Frontal cortex (tissue), 4 donors: ENCODE data around the gene JPH4. TPM values are rescaled to one million over a fixed set of nuclear protein-coding genes. Genes with fewer than 3 reads are reported as not detected.
"Not testable (repeated sequence)": the region's sequence is repeated elsewhere in the genome, so short reads cannot be mapped to it uniquely, and the experiment has no call there.

Experiments
- DNase-seq, 2 donors: peaks; one replicate each; pipeline ENCODE4 v3.0.0; 2012; ENCODE audit warnings: low spot score in 2 of 2
- FAIRE-seq: peaks from 2 replicates; lab custom pipeline; 2012; peaks lifted over from hg19 to GRCh38; lab: Jason Lieb, UNC
- total RNA-seq: library from RNA; depleted of rRNA; stranded (reverse); fragments of >200 nt; gene quantifications from one replicate; pipeline ENCODE4 v1.2.3, GENCODE V29; 2014
- donor health status: control.
- donor health status: control.
- donor health status: control.

The JPH4 gene
- total RNA-seq, 1 donor from 2014 or later = 32.2 TPM

DNA sequence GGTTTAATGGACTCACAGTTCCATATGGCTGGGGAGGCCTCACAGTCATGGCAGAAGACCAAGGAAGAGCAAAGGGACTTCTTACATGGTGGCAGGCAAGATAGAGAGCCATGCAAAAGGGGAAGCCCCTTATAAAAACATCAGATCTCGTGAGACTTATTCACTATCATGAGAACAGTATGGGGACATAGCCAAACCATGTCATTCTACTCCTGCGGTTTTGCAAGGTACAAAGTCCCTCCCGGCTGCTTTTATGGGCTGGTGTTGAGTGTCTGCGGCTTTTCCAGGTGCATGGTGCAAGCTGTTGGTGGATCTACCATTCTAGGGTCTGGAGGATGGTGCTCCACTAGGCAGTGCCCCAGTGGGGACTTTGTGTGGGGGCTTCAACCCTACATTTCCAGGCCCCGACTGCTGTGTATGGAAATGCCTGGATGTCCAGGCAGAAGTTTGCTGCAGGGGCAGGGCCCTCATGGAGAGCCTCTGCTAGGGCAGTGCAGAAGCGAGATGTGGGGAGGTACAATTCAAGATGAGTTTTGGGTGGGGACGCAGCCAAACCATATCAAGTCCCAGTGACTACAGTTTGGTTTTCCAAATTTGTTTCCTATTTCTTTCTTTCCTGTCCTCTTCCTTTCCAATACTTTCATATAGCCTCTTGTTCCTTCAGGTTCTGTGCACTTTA, 31.0 kb upstream of the JPH4 start:
- FAIRE-seq, DNase-seq: not testable (repeated sequence)

DNA sequence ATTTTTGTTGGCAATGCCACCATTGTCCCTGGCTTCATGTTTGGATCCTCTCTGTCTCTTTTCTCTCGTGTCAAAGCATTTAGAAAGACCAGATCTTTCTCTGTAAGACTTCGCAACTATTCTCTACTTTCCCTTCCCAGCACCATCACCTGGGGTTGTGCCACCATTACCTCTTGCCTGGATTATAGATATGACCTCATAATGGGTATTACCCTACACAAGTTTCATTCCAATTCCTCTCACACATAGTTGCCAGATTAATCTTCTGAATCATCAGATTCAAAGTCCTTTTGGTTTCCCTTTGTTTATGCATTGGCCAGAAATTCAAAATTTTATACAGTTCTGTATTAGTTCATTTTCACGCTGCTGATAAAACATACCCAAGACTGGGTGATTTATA, 30.4 kb upstream of the JPH4 start:
- FAIRE-seq (no peak), DNase-seq (no peak)

DNA sequence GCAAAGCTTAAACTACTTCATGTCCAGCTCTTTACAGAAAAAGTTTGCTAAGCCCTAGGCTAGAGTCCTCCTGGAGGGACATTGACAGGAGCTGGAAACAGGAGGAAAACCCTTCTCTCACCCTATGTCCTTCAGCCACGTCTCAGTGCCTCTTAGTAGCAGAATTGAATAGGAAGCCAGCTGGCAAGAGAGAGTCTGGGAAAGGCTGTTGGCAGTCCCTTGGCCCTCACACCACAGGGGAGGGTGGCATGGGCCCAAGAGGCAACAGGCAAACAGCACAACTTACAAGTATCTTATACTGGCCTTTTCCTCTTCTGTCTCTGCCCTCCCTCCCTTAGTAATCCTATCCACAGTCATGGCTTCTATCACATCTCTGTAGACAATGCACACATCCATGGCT, 29.9 kb upstream of the JPH4 start:
- no peak for FAIRE-seq
- no peak for DNase-seq

DNA sequence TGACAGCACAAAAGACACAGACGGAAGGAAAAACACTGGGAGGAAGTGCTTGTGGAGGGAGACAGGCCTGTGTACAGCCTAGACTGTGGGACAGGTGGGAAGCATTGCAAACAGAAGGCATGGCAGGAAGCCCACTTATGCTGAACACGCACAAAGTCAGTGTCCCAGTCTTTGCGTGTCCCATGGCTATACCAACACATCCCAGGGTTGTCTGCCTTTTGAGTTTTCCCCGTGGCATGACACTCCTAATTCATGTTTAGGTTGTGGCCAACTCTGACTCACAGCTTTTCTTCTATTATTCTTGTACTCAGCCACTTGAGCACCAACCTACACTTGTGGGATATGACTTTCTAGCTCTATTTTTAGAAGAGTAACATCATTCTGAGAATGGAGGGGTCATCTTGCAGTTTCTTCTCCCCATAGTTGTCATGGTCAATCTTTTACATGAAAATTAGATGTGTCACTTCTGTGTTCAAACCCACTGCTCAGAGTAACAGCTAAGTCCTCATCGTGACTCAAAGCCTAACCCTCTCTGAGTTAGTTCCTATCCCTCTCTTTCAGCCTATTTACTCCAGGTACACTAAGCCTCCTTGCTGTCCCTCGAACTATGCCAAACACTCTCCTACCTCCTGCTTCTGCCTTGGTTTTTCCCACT, 27.5 kb upstream of the JPH4 start:
- DNase-seq (no peak), FAIRE-seq (no peak)

DNA sequence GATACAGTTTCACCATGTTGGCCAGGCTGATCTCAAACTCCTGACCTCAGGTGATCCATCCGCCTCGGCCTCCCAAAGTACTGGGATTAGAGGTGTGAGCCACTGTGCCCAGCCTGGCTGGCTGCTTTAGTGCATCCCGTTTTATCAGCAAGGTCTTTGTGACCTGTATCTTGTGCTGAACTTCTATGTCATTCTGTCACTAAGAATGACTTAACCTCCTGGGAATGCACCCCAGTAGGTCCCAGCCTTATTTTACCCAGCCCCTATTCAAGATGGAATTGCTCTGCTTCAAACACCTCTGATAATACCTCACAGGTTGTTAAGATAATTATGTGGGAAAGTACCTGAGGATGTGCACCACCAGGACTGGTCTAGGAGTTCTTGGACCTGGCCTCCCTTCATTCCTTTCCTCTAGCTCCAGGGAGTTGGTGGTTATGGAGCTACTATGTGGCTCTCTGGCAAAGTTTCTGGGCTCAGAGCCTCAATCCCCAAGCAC, 26.1 kb upstream of the JPH4 start:
- FAIRE-seq = no peak
- DNase-seq = no peak

DNA sequence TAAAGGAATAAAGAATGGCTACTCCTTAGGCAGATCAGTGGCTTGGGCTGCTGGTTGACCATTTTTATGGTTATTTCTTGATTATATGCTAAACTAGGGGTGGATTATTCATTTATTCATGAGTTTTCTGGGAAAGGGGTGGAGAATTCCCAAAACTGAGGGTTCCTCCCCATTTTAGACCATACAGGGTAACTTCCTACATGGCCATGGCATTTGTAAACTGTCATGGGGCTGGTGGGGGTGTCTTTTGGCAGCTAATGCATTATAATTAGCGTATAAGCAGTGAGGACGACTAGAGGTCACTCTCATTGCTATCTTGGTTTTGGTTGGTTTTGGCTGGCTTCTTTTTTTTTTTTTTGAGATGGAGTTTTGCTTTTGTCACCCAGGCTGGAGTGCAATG, 25.6 kb upstream of the JPH4 start:
- FAIRE-seq (no peak), DNase-seq (no peak)

DNA sequence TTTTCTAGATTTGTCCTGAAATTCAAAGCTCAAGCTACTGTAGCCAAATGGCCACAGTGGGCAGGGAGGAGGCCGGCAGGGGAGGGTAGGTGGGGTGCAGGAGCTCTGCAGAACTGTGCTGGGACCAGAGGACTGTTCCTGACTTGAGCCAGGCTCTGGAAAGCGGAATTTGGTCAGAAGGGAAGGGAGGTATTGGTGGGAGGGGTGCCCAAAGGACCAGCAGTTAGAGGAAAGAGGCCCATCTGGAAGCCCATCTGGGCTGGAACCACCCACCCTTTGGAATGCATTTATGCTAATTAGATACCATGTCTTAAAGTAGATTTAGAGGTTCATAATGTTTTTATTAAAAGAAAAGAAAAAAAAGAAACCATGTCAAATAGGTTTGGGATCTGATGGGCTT, 24.5 kb upstream of the JPH4 start:
- DNase-seq = no peak
- FAIRE-seq = no peak

DNA sequence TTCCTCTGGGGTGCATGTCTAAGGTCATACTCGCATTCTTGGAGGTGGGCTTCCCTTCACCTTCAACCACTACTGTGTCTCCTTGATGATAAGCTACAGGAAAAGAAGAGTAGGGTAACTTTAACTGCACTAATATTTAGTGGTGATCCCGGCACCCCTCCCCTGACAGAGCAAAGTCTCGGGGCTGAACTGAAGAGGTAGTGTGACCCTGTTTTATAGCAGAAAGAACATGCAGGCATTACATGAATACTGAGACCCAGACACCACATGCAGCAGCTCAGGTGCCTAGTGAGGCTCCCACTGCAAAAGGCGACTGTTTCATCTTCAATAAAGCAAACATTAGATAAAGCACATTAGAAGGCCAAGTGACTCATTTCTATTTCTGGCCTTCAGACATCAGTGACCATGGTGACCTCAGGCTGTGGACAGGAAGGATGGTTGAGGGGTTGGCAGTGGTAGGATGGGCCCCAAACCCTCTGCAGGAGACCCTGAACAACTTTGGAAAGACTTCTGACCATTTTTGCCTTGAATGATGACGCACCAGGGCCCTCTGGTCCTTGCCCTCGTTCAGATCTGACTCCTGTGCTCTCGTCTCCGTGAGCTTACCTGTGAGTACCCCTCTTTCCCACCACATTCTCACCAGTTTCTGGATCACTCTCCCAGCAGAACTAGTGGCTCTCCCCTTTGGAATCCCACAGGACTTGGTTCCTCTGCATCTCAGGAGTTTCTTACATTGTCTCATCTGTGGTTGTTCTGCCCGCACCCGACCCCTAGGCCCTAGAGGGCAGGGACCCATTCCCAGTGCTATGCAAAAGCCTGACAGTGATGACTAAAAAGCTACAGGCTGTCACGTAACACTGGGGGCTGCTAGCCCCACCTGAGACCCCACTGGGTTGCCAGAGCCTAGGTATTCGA, 23.8 kb upstream of the JPH4 start:
- no peak for DNase-seq
- no peak for FAIRE-seq

DNA sequence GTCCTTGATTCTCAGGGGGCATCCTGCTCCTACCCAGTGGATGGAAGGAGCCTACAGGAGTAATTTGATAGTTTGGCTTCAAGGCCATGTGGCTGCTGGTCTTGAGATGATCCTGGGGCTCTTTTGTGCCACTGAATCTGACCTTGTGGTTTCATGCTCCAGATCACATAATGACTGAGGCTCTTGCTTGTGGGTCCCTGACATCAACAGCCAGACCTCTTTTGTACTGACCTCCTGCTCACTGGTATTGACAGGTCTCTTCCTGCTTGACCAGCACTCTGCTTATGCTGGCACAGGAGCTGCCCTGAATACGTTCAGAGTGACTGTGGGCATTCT, 23.2 kb upstream of the JPH4 start:
- no peak for DNase-seq

DNA sequence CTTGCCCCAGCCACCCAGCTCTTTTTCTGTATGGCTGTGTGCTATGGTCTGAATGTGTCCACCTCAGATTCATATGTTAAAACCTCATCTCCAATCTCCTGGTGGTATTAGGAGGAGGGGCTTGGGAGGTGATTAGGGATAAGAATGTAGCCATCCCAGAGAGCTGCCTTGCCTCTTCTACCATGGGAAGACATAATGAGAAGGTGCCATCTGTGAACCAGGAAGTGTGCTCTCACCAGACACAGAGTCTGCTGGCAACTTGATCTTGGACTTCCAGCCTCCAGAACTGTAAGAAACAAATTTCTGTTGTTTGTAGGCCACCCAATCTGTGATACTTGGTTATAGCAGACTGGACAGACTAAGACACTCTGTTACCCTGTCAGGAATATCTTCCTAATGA, 22.8 kb upstream of the JPH4 start:
- DNase-seq (no peak), FAIRE-seq (no peak)

More for the DNA sequence above, 23.2 kb upstream of the JPH4 start:
- FAIRE-seq = no peak

DNA sequence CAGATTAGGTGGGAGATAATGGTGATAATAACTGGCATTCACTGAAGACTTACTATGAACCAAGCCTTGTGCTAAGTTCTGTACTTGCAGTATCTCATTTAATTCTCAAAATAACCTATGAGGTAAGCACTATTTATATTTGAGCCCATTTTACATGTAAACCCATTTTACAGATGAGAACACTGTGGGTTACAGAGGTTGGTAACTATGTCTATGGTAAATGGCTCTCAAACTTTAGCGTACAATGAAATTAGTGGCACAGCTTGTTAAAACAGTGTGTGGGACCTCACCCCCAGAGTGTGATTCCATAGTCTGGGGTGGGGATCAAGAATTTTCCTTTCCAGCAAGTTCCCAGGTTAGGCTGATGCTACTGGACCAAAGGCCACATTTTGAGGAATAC, 22.2 kb upstream of the JPH4 start:
- DNase-seq = no peak
- FAIRE-seq = no peak

DNA sequence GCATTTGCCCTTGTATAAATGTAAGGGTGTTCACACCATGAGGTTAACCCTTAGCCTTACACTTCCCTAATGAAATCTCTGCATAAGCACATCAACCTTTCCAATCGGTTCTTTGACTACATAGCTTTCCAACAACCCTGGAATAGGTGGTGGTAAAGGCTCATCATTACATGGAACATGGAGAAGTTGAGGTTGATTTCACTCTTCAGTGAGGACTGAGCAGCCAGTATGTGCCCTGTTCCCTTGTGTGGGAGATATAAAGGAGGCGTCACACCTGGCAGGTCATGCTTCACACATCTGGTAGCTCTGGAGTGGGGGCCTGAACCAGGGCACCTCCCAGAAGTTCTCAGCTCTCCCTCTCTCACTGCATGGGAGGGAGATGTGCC, 21.7 kb upstream of the JPH4 start:
- FAIRE-seq (no peak), DNase-seq (no peak)

DNA sequence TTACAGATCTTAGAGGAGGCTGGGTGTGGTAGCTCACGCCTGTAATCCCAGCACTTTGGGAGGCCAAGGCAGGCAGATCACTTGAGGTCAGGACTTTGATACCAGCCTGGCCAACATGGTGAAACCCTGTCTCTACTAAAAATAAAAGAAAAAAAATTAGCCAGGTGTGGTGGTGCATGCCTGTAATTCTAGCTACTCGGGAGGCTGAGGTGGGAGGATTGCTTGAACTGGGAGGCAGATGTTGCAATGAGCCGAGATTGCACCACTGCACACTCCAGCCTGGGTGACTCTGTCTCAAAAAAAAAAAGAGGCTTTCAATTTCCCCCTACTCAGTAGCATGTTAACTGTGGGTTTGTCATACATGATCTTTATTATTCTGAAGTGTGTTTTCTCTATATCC, 15.6 kb upstream of the JPH4 start:
- not testable (repeated sequence) for DNase-seq, FAIRE-seq

DNA sequence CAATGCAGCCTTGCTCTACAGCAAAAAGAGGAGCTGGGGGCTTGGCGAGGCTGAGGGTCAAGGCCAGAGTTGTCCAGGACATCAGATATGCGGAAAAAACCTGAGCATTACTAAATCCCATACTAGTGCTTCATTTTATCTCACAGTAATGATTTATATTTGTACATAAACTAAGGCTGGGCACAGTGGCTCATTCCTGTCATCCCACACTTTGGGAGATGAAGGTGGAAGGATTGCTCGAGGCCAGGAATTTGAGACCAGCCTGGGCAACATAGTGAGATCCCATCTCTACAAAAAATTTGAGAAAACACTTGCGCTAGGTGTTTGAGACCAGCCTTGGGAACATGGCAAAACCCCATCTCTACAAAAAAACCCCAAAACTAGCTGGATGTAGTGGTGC, 11.6 kb upstream of the JPH4 start:
- FAIRE-seq (no peak), DNase-seq (no peak)

DNA sequence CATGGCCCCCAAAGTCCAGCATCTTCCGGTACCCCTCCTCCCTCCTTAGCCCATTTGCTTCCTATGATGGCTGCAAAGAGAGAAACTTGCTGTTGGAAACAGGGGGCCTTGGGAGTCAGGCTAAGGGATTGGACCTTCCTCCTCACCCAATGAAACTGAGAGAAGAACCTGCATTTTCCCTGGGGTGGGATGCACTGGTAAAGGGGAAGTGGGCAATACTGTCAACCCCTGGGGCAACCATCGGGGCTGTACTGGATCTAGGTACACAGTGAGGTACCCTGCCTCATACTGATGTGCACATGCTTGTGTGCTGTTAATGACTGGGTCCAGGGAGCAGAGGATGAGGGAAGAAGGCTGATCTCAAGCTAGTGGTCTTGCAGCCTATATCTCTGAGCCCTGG, 11.0 kb upstream of the JPH4 start:
- FAIRE-seq = no peak
- no peak for DNase-seq

DNA sequence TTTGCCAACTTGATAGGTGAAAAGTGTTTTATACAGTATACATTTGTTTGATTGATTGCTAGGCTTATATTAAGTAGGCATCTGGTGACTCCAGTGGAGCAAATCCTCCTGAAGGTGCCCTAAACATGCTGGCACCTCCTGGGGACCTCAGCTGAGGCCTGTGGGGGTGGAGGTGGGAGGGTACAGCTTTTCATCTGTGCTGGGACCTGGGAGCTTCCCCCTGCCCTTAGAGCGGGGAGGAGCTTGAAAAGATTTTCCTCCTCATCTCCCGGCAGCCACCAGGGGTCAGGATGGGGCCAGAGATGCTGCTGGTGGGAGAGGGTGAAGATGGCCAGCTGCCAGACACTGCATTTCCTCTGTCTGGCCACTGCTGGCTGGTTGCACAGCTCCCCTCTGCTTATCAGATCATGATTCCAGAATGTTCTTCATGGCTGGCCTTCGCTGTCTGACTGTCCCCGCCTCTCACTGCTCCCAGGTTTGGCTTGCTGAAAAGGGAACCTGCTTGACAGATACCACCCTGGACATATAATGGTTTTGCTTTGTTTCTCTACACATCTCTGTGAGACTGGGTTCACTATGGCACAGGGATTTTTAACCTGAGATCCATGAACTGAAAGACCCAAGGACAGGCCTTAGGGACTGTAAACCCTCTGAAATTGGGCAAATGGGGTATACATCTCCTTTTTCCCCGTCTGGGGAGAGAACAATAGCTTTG, 10.5 kb upstream of the JPH4 start:
- DNase-seq (peak; percentile 78 to 88), FAIRE-seq (no peak)

DNA sequence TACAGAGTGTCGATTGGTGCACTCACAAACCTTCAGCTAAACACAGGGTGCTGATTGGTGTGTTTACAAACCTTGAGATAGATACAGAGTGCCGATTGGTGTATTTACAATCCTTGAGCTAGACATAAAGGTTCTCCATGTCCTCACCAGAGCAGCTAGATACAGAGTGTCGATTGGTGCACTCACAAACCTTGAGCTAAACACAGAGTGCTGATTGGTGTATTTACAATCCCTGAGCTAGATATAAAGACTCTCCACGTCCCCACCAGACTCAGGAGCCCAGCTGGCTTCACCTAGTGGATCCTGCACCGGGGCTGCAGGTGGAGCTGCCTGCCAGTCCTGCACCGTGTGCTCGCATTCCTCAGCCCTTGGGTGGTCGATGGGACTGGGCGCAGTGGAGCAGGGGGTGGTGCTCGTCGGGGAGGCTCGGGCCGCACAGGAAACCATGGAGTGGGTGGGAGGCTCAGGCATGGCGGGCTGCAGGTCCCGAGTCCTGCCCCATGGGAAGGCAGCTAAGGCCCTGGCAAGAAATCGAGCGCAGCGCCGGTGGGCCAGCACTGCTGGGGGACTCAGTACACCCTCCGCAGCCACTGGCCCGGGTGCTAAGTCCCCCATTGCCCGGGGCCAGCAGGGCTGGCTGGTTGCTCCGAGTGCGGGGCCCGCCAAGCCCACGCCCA, 6.1 kb upstream of the JPH4 start:
- DNase-seq, FAIRE-seq: not testable (repeated sequence)

DNA sequence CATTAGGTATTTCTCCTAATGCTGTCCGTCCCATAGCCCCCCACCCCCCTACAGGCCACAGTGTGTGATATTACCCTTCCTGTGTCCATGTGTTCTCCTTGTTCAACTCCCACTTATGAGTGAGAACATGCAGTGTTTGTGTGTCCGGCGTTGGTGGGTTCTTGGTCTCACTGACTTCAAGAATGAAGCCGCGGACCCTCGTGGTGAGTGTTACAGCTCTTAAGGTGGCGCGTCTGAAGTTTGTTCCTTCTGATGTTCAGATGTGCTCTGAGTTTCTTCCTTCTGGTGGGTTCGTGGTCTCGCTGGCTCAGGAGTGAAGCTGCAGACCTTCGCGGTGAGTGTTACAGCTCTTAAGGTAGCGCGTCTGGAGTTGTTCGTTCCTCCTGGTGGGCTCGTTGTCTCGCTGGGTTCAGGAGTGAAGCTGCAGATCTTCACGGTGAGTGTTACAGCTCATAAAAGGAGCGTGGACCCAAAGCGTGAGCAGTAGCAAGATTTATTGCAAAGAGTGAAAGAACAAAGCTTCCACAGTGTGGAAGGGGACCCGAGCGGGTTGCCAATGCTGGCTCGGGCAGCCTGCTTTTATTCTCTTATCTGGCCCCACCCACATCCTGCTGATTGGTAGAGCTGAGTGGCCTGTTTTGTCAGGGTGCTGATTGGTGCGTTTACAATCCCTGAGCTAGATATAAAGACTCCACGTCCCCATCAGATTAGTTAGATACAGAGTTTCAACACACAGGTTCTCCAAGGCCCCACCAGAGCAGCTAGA, 5.4 kb upstream of the JPH4 start:
- DNase-seq, FAIRE-seq: not testable (repeated sequence)
